Fibroblast of skin of left quadriceps (primary cell): ENCODE measurements around the gene KBTBD7.
A peak's percentile ranks its signal among the peaks of the same experiment; 100 is the strongest.

Source experiments
- DNase-seq, 2 experiments: peaks; one replicate each; pipeline ENCODE4 v3.0.0-alpha.2; 2013; ENCODE audit warnings: low read depth in 2 of 2

KBTBD7 gene

GRCh38 chr13:41193919-41194824 lies at the start of gene KBTBD7:
KBTBD7 (minus strand) TSS chr13:41194569; CDS start chr13:41194257, 312 bp downstream.
- peak; percentile 97 for DNase-seq

- DNase-seq = no peak
Observed at GRCh38 chr13:41241626-41242025, 47.3 kb upstream of the KBTBD7 start.

GRCh38 chr13:41236369-41236768 lies 42.0 kb upstream of the KBTBD7 start:
- no peak for DNase-seq

- DNase-seq = no peak
Observed at GRCh38 chr13:41232578-41233480, 38.5 kb upstream of the KBTBD7 start.

GRCh38 chr13:41231786-41232185 lies 37.4 kb upstream of the KBTBD7 start:
- no peak for DNase-seq

GRCh38 chr13:41231025-41231677 lies 36.8 kb upstream of the KBTBD7 start:
- DNase-seq = no peak

GRCh38 chr13:41229356-41229755 lies 35.0 kb upstream of the KBTBD7 start:
- no peak for DNase-seq

GRCh38 chr13:41224113-41225110 lies 30.0 kb upstream of the KBTBD7 start:
- peak; percentile 48 to 56 for DNase-seq

GRCh38 chr13:41222259-41222852 lies 28.0 kb upstream of the KBTBD7 start:
- no peak for DNase-seq

GRCh38 chr13:41220401-41220800 lies 26.0 kb upstream of the KBTBD7 start:
- no peak for DNase-seq

GRCh38 chr13:41216160-41216559 lies 21.8 kb upstream of the KBTBD7 start:
- peak in 1 of 2 experiments; percentile 25 for DNase-seq

- DNase-seq = no peak
Observed at GRCh38 chr13:41213919-41214318, 19.6 kb upstream of the KBTBD7 start.

- DNase-seq = no peak
Observed at GRCh38 chr13:41213316-41213715, 18.9 kb upstream of the KBTBD7 start.

GRCh38 chr13:41212881-41213280 lies 18.5 kb upstream of the KBTBD7 start:
- no peak for DNase-seq

GRCh38 chr13:41211062-41211461 lies 16.7 kb upstream of the KBTBD7 start:
- DNase-seq = no peak

- no peak for DNase-seq
Observed at GRCh38 chr13:41206467-41206866, 12.1 kb upstream of the KBTBD7 start.

- no peak for DNase-seq
Observed at GRCh38 chr13:41203810-41204209, 9.4 kb upstream of the KBTBD7 start.

- DNase-seq = no peak
Observed at GRCh38 chr13:41200126-41200525, 5.8 kb upstream of the KBTBD7 start.

GRCh38 chr13:41199526-41199925 lies 5.2 kb upstream of the KBTBD7 start:
- no peak for DNase-seq

- DNase-seq = no peak
Observed at GRCh38 chr13:41199079-41199478, 4.7 kb upstream of the KBTBD7 start.
